ENCODE data around the gene IFT27.

GRCh38 chr22:36744413-36744765 is 31.5 kb downstream of the IFT27 start:
- TF ChIP-seq CTCF (IDR thresholded peaks at IDR 0.05) (no peak), EZH2 (IDR thresholded peaks at IDR 0.05) (no peak), EZH2phosphoT487 (IDR thresholded peaks at IDR 0.05) (no peak)

Measured in neural progenitor cell (in vitro differentiated cells).